ENCODE measurements around the gene APOO. TPM values are rescaled to one million over a fixed set of nuclear protein-coding genes. Genes with fewer than 3 reads are reported as not detected.

Gene APOO
- total RNA-seq, result 10 to 100 TPM; 16.6 to 24.4 TPM

GRCh38 chrX:23907498-23908218, at the start of gene APOO, which contains the start of gene CXorf58:
APOO (minus strand) TSS chrX:23907938; CDS start chrX:23907702, 236 bp downstream.
CXorf58 (plus strand) TSS chrX:23908006; CDS start chrX:23910303, 2,297 bp downstream.
- Mint-ChIP-seq H3K27me3 (ENCODE audit: low read depth) (peaks cover 6% of the 10 kb centered on the region), H3K4me1 (ENCODE audit: low read depth) (peaks cover 12% of the 10 kb centered on the region), H3K4me3 (peak within 1 kb of the TSS; percentile 80), H3K9me3 (no peaks in the 10 kb centered on the region), H3K36me3 (ENCODE audit: insufficient read depth in 2 of 2) (no peaks in the 10 kb centered on the region), H3K27ac (peak within 1 kb of the TSS; percentile 88)
- DNase-seq (peak; percentile 91 to 93), ATAC-seq (replicated peaks in 1 of 2) (peak; percentile 93)

GRCh38 chrX:23954396-23954795, 46.7 kb upstream of the APOO start:
- H3K27ac Mint-ChIP-seq, result peak overlapping the region; percentile 24

DNA sequence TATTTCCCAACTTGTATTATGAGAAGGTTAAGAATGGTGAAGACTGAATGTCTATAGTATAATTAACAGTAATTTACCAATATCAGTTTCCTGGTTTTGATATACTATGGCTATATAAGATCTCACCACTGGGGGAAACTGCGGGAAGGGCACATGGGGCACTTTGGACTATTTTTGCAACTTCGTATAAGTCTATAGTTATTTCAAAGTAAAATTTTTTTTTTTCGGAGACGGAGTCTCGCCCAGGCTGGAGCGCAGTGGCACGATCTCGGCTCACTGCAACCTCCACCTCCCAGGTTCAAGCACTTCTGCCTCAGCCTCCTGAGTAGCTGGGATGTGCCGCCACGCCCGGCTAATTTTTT, 46.2 kb upstream of the APOO start:
- Mint-ChIP-seq H3K27me3 (ENCODE audit: low read depth) (peaks cover 9% of the 10 kb centered on the region), H3K4me3 (peak overlapping the region; percentile 83 to 84), H3K36me3 (ENCODE audit: insufficient read depth in 2 of 2) (no peaks in the 10 kb centered on the region), H3K9me3 (no peaks in the 10 kb centered on the region), H3K4me1 (ENCODE audit: low read depth) (peaks cover 40% of the 10 kb centered on the region), H3K27ac (peak overlapping the region; percentile 98)
- peak in 1 of 2 donors; percentile 8 for DNase-seq
- peak in 1 of 2 donors; percentile 3 for ATAC-seq (replicated peaks in 1 of 2)

More at GRCh38 chrX:23954396-23954795, 46.7 kb upstream of the APOO start:
- Mint-ChIP-seq H3K4me1 (ENCODE audit: low read depth) (peaks cover 45% of the 10 kb centered on the region), H3K9me3 (no peaks in the 10 kb centered on the region), H3K36me3 (ENCODE audit: insufficient read depth in 2 of 2) (no peaks in the 10 kb centered on the region), H3K4me3 (peak overlapping the region in 1 of 2 donors; percentile 37), H3K27me3 (ENCODE audit: low read depth) (peaks cover 13% of the 10 kb centered on the region)
- DNase-seq (no peak), ATAC-seq (replicated peaks in 1 of 2) (no peak)

DNA sequence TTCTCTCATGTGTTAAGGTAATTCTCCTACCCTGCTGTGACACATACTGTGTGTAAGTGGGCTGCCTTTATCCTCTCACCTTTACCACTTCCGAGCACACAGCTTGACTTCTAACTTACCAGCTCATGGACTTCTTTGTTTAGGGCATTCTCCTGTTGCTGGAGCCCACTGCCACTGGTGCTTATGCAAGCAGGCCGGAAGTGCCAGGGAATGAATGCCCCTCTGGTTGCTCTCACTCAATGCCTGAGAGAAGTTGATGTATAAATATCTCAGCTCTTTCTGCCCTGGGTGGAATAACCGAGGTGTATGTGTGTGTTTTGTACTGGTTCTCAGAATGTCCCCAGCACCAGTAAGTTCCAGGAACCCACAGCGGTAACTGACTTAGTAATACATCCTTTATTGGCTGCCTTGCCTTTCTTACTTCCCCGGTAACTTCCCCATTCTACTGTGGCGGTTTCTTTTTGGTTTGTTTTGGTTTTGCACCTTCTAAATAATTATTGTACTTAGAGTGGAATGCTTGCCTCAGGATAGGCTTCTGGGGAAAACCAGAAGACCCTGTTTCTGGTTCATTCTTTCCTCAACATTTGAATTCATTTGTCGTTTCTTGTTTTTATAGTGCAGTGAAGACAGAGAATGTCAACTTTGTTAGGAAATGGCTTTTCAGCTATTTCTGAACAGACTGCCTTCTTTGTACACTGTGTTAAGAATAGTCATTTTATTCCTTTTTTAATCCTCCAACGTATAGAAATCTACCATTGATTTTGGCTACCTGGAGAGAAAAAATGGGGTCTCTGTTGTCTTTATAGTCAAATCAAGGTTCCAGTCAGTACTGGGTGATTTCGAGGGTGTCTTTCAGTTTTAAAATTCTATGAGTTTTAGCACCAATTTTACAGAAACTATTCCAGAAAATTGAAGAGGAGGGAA, 45.5 kb upstream of the APOO start:
- H3K4me1 Mint-ChIP-seq (ENCODE audit: low read depth), result peaks cover 35% of the 10 kb centered on the region
- DNase-seq (peak; percentile 39 to 51), ATAC-seq (replicated peaks in 1 of 2) (peak; percentile 95 to 96)
- no peaks in the 10 kb centered on the region for H3K9me3 Mint-ChIP-seq
- H3K27me3 Mint-ChIP-seq (ENCODE audit: low read depth), result peaks cover 9% of the 10 kb centered on the region
- peak overlapping the region; percentile 98 for H3K27ac Mint-ChIP-seq
- peak overlapping the region; percentile 83 to 84 for H3K4me3 Mint-ChIP-seq
- no peaks in the 10 kb centered on the region for H3K36me3 Mint-ChIP-seq (ENCODE audit: insufficient read depth in 2 of 2)

DNA sequence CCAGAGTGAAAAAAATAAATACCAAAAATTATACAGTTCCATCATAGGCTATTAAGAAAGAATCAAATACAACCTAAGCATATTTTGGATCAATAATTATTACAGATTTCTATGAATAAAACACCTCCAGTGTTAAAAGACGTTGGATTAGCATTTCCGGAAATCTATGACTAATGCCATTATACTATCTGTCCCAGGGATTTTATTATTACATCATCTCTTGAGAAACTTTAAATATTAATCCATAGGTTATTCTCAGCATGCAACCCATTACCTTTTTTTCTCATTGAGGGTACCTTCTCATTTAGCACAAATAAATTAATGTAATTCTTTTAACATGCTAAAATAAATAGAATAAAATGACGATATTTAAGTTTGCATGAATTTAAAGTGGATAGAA, 44.7 kb upstream of the APOO start:
- H3K9me3 Mint-ChIP-seq, result no peaks in the 10 kb centered on the region
- H3K27me3 Mint-ChIP-seq (ENCODE audit: low read depth), result peaks cover 9% of the 10 kb centered on the region
- DNase-seq (no peak), ATAC-seq (replicated peaks in 1 of 2) (no peak)
- H3K36me3 Mint-ChIP-seq (ENCODE audit: insufficient read depth in 2 of 2), result no peaks in the 10 kb centered on the region
- H3K27ac Mint-ChIP-seq, result no peak overlapping the region
- peak overlapping the region; percentile 44 to 84 for H3K4me3 Mint-ChIP-seq
- H3K4me1 Mint-ChIP-seq (ENCODE audit: low read depth), result peaks cover 31% of the 10 kb centered on the region

- H3K36me3 Mint-ChIP-seq (ENCODE audit: insufficient read depth in 2 of 2), result peaks cover 0 to 3% of the 10 kb centered on the region in 2 donors
- H3K27me3 Mint-ChIP-seq (ENCODE audit: low read depth), result peaks cover 16% of the 10 kb centered on the region
- H3K27ac Mint-ChIP-seq, result no peak overlapping the region
- no peak for DNase-seq
- H3K4me3 Mint-ChIP-seq, result no peak overlapping the region
- H3K4me1 Mint-ChIP-seq (ENCODE audit: low read depth), result no peaks in the 10 kb centered on the region
- no peaks in the 10 kb centered on the region for H3K9me3 Mint-ChIP-seq
- ATAC-seq (replicated peaks in 1 of 2), result no peak
Measured at GRCh38 chrX:23945206-23945605, 37.5 kb upstream of the APOO start.

- no peaks in the 10 kb centered on the region for H3K9me3 Mint-ChIP-seq
- no peak for ATAC-seq (replicated peaks in 1 of 2)
- peaks cover 0 to 3% of the 10 kb centered on the region in 2 donors for H3K36me3 Mint-ChIP-seq (ENCODE audit: insufficient read depth in 2 of 2)
- no peak overlapping the region for H3K27ac Mint-ChIP-seq
- no peaks in the 10 kb centered on the region for H3K4me1 Mint-ChIP-seq (ENCODE audit: low read depth)
- H3K27me3 Mint-ChIP-seq (ENCODE audit: low read depth), result peaks cover 16% of the 10 kb centered on the region
- H3K4me3 Mint-ChIP-seq, result no peak overlapping the region
- DNase-seq, result no peak
Measured at GRCh38 chrX:23944234-23944633, 36.5 kb upstream of the APOO start.

DNA sequence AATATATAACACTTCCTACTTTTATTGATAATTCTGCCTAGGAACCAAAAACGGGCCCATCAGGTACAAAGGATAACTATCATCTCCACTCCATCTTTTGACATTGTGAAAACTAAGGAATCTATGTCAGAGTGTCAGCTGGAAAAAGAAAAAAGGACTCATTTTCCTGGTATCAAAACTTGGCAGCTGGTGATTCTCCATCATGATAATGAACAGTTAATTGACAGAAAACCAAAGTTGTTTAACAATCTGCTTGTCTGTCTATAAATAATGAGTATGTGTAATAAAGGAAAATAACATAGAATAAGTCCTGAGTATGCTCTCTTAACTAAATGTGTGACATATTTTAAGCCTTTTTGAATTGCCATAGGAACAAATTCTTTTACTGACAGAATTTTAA, 31.5 kb upstream of the APOO start:
- peaks cover 11% of the 10 kb centered on the region for H3K27me3 Mint-ChIP-seq (ENCODE audit: low read depth)
- no peaks in the 10 kb centered on the region for H3K9me3 Mint-ChIP-seq
- no peak overlapping the region for H3K27ac Mint-ChIP-seq
- no peak overlapping the region for H3K4me3 Mint-ChIP-seq
- no peak for ATAC-seq (replicated peaks in 1 of 2)
- DNase-seq, result no peak
- no peaks in the 10 kb centered on the region for H3K4me1 Mint-ChIP-seq (ENCODE audit: low read depth)
- H3K36me3 Mint-ChIP-seq (ENCODE audit: insufficient read depth in 2 of 2), result peaks cover 0 to 2% of the 10 kb centered on the region in 2 donors

DNA sequence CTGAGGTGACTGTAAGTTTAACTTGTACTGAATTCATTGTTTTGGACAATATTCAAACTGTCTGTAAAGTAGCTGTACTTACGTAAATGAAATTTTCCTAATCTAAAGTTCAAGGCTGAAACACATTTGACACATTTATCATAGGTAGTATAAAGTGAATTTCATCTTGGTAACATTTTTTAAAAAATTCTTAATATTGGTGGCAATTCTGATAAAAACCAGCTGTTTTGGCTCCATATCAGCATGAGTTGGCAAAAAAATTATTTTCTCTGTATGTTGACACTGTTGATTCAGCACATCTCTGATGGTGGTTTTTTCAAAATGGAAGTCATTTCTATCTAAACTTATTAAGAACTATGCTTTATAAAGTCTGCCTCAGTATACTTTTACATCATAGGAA, 31.0 kb upstream of the APOO start:
- DNase-seq, result no peak
- no peak overlapping the region for H3K4me3 Mint-ChIP-seq
- H3K27ac Mint-ChIP-seq, result no peak overlapping the region
- H3K4me1 Mint-ChIP-seq (ENCODE audit: low read depth), result no peaks in the 10 kb centered on the region
- H3K36me3 Mint-ChIP-seq (ENCODE audit: insufficient read depth in 2 of 2), result peaks cover 0 to 2% of the 10 kb centered on the region in 2 donors
- no peak for ATAC-seq (replicated peaks in 1 of 2)
- no peaks in the 10 kb centered on the region for H3K9me3 Mint-ChIP-seq
- H3K27me3 Mint-ChIP-seq (ENCODE audit: low read depth), result peaks cover 8% of the 10 kb centered on the region

GRCh38 chrX:23937100-23937499, 29.4 kb upstream of the APOO start:
- Mint-ChIP-seq H3K9me3 (no peaks in the 10 kb centered on the region), H3K27ac (no peak overlapping the region), H3K27me3 (ENCODE audit: low read depth) (no peaks in the 10 kb centered on the region), H3K4me1 (ENCODE audit: low read depth) (peaks cover 8% of the 10 kb centered on the region), H3K4me3 (no peak overlapping the region), H3K36me3 (ENCODE audit: insufficient read depth in 2 of 2) (no peaks in the 10 kb centered on the region)
- DNase-seq (no peak), ATAC-seq (replicated peaks in 1 of 2) (no peak)

GRCh38 chrX:23936180-23936579, 28.4 kb upstream of the APOO start:
- ATAC-seq (replicated peaks in 1 of 2) (no peak), DNase-seq (no peak)
- Mint-ChIP-seq H3K9me3 (no peaks in the 10 kb centered on the region), H3K27ac (no peak overlapping the region), H3K27me3 (ENCODE audit: low read depth) (no peaks in the 10 kb centered on the region), H3K36me3 (ENCODE audit: insufficient read depth in 2 of 2) (no peaks in the 10 kb centered on the region), H3K4me3 (no peak overlapping the region), H3K4me1 (ENCODE audit: low read depth) (peaks cover 17% of the 10 kb centered on the region)

DNA sequence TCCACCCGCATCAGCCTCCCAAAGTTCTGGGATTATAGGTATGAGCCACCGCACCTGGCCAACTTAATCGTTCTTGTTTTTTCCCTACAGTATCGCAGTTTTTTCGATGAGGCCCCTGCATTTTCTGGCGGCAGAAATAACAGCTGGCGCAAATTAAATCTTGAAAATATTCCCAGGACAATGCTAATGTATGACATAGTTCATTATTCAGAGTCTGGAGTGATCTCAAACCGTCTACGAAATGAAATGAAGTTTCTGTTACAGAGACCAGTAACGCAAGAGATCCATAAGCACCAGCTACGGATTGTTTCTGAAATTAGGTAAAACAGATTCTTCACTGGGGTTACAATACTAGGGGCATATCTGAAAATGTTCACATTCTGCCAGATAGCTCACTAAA, 27.4 kb upstream of the APOO start:
- H3K9me3 Mint-ChIP-seq, result no peaks in the 10 kb centered on the region
- peaks cover 21% of the 10 kb centered on the region for H3K4me1 Mint-ChIP-seq (ENCODE audit: low read depth)
- DNase-seq (no peak), ATAC-seq (replicated peaks in 1 of 2) (no peak)
- H3K27ac Mint-ChIP-seq, result no peak overlapping the region
- no peaks in the 10 kb centered on the region for H3K36me3 Mint-ChIP-seq (ENCODE audit: insufficient read depth in 2 of 2)
- no peak overlapping the region for H3K4me3 Mint-ChIP-seq
- no peaks in the 10 kb centered on the region for H3K27me3 Mint-ChIP-seq (ENCODE audit: low read depth)

DNA sequence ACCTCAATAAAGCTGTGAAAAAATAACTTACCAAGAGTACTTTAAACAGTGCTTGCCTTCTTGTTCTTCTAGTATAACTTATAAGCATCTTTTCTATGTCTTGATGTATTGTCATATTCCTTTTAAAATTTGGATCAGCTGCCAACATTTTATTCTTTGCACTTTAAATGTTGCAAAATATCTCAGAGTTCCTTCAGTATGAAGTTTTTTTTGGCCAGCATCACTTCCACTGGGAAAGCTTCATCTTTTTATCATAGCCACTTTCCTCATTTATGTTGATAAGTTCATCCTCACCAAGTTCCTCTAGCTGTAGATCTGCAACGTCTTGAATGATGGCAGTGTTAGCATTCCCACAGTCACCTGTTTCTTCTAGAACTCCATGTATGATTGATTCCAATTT, 24.3 kb upstream of the APOO start:
- H3K36me3 Mint-ChIP-seq (ENCODE audit: insufficient read depth in 2 of 2), result no peaks in the 10 kb centered on the region
- DNase-seq, result no peak
- peaks cover 21% of the 10 kb centered on the region for H3K4me1 Mint-ChIP-seq (ENCODE audit: low read depth)
- H3K9me3 Mint-ChIP-seq, result no peaks in the 10 kb centered on the region
- H3K27me3 Mint-ChIP-seq (ENCODE audit: low read depth), result peaks cover 5% of the 10 kb centered on the region
- no peak for ATAC-seq (replicated peaks in 1 of 2)
- H3K27ac Mint-ChIP-seq, result peak overlapping the region; percentile 89
- H3K4me3 Mint-ChIP-seq, result peak overlapping the region in 1 of 2 donors; percentile 27
